ENCODE data around the gene ROM1.
"Not testable (repeated sequence)": the region's sequence is repeated elsewhere in the genome, so short reads cannot be mapped to it uniquely, and the experiment has no call there.

Gene ROM1, protein sequence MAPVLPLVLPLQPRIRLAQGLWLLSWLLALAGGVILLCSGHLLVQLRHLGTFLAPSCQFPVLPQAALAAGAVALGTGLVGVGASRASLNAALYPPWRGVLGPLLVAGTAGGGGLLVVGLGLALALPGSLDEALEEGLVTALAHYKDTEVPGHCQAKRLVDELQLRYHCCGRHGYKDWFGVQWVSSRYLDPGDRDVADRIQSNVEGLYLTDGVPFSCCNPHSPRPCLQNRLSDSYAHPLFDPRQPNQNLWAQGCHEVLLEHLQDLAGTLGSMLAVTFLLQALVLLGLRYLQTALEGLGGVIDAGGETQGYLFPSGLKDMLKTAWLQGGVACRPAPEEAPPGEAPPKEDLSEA

DNA sequence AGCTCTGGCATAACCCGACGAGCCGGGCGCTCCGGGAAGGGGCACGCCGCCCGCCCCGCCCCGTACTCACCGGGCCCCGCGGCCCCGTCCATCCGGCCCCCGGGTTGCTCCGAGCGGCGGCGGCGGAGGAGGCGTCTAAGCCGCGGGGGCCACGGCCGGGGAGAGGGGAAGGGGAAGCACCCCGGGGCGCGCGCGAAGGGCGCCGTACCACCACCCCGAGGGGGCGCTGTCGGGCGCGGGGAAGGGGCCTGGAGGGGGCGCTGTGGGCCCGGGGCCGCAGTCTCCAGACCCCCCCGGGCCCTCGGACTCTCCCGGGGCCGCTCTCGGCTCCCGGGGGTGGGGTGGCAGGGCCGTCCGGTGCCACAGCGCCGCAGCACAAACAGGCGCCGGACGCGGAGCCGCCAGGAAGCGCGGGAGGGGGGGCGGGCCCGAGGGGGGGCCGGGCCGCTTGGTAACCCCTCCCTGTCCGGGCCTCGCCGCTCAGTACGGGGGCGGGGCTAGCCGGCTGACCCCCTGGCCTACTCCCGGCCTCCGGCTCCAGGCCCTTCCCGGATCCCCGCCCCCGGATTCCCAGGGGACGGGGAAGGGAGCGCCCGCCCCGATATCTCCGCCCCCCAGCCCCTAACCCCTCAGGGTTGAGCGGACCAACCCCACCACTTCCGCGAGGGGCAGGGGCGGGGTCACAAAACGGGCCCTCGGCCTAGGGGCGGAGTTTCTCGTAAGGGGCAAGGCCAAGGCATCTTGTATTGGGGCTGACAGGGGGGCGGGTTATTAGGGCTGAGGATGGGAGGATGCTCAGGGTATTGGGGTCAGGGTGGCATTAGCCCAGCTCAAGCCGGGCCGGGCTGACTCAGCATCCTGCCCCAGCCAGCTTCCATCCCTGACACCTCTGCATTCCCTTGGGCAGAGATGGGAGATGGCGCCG lies at the start of gene ROM1, which contains the start of gene EML3:
Gene ROM1 (plus strand): TSS at position 892 of the 925 bp plus-strand sequence. CDS start 25 bp downstream, at position 917.
Gene EML3 (minus strand): TSS at position 410 of the 925 bp plus-strand sequence. CDS start 318 bp downstream, at position 92.
- in situ Hi-C loops (cut with HindIII; ENCODE audit: low sequenced_read_pairs) = no loop called here
- H3K4me3 ChIP-seq (ENCODE audit: low read depth, low read length) = peak within 1 kb of the TSS; percentile 74
- TF ChIP-seq, protein P1, sequence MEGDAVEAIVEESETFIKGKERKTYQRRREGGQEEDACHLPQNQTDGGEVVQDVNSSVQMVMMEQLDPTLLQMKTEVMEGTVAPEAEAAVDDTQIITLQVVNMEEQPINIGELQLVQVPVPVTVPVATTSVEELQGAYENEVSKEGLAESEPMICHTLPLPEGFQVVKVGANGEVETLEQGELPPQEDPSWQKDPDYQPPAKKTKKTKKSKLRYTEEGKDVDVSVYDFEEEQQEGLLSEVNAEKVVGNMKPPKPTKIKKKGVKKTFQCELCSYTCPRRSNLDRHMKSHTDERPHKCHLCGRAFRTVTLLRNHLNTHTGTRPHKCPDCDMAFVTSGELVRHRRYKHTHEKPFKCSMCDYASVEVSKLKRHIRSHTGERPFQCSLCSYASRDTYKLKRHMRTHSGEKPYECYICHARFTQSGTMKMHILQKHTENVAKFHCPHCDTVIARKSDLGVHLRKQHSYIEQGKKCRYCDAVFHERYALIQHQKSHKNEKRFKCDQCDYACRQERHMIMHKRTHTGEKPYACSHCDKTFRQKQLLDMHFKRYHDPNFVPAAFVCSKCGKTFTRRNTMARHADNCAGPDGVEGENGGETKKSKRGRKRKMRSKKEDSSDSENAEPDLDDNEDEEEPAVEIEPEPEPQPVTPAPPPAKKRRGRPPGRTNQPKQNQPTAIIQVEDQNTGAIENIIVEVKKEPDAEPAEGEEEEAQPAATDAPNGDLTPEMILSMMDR (IDR thresholded peaks at IDR 0.05; ENCODE audit: low read depth, low read length) = peak; percentile 78
- peak; percentile 75 for DNase-seq (ENCODE audit: low read depth, low spot score)

DNA sequence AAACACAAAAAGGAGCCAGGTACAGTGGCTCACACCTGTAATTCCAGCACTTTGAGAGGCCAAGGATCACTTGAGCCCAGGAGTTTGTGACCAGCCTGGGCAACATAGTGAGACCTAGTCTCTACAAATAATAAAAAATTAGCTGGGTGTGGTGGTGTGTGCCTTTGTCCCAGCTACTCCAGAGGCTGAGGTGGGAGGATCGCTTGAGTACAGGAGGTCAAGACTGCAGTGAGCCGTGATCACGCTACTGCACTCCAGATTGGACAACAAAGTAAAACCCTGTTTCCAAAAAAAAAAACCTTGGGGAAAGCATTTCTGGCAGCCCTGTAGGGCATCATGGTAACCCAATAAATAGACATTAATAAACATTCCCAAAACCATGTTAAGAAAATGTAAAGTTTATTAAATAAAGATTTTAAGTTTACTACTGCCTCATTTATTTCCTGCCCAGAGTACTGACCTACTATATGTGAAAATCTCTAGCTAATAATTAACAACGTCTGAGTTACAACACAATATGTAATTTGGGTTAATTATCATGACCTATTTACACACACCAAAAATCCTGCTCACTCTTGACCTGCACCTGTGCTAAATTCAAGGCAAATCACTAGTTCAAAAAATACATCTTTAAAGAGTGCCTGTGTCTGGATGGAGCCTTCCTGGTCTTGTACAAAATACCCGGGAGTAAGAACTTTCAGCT lies 47.8 kb upstream of the ROM1 start:
- TF ChIP-seq, protein P1 (IDR thresholded peaks at IDR 0.05; ENCODE audit: low read depth, low read length) = no peak
- DNase-seq (ENCODE audit: low read depth, low spot score) = no peak
- no peak overlapping the region for H3K4me3 ChIP-seq (ENCODE audit: low read depth, low read length)
- in situ Hi-C loops (cut with HindIII; ENCODE audit: low sequenced_read_pairs) = no loop called here

DNA sequence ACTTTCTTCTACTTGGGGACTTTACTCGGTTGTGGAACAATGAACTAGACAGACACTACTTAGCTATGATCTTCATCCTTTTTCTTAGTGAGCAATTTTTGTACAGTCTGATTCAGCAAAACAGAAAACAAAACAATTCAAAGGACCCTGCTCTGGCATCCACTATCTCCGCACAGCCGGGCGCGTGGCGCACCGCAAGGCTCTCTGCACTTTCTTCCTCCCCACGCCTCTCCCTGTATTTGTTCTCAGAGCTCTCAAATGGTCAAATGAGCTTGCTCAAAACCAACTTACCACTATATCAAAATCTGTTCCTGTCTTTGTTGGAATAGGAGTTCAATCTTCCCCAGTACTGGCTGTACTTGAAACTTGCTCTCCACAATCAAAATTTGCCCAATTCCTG lies 46.8 kb upstream of the ROM1 start:
- in situ Hi-C loops (cut with HindIII; ENCODE audit: low sequenced_read_pairs) = no loop called here
- DNase-seq (ENCODE audit: low read depth, low spot score) = no peak
- no peak overlapping the region for H3K4me3 ChIP-seq (ENCODE audit: low read depth, low read length)
- TF ChIP-seq, protein P1 (IDR thresholded peaks at IDR 0.05; ENCODE audit: low read depth, low read length) = no peak

DNA sequence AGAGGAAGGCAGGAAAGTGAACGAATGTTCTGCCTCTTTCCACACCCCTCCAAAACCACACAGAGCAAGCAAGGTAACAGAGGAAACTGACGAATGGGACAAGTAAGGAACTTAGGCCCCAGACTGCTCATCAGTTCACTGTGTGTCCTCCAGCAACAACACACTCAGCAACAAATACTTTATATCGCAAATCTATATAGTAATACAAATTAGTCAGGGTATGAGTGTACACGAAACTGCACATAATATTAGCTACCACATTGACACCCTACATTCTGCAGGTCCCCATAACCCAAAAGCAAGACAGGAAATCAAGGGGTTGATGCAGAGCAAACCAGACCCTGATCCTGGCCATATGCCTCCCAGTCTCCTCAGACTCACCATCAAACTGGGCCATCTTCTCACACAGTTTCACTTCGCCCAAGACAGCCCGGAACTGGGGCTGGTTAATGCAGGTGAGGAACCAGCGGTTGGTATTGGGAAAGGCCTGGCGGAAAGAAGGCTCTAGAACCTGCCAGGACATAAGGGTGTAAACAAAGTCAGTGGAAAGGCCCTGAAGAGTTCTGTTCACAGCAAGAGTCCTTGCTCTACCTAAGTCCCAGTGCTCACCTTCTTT lies 45.9 kb upstream of the ROM1 start:
- in situ Hi-C loops (cut with HindIII; ENCODE audit: low sequenced_read_pairs) = no loop called here
- H3K4me3 ChIP-seq (ENCODE audit: low read depth, low read length) = no peak overlapping the region
- no peak for DNase-seq (ENCODE audit: low read depth, low spot score)
- TF ChIP-seq, protein P1 (IDR thresholded peaks at IDR 0.05; ENCODE audit: low read depth, low read length) = no peak

DNA sequence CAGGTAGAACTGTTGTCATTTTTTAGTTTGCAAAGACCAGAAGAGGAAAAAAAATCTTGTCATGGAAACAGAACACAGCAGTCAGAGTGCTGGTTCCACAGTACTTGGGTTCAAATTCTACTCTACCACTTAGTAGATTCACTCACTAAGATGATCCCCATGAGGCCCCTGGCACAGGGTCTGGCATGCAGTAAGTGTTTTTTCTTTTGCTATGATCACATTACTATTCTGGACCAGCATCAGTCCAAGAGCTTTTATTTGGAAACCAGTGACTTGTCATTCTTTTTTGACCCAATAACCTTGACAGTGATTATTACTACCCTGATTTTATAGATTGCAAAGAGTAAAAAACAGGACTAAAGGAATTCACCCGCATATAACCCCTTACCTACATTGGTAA lies 43.4 kb upstream of the ROM1 start:
- in situ Hi-C loops (cut with HindIII; ENCODE audit: low sequenced_read_pairs) = no loop called here
- TF ChIP-seq, protein P1 (IDR thresholded peaks at IDR 0.05; ENCODE audit: low read depth, low read length) = no peak
- no peak overlapping the region for H3K4me3 ChIP-seq (ENCODE audit: low read depth, low read length)
- DNase-seq (ENCODE audit: low read depth, low spot score) = no peak

DNA sequence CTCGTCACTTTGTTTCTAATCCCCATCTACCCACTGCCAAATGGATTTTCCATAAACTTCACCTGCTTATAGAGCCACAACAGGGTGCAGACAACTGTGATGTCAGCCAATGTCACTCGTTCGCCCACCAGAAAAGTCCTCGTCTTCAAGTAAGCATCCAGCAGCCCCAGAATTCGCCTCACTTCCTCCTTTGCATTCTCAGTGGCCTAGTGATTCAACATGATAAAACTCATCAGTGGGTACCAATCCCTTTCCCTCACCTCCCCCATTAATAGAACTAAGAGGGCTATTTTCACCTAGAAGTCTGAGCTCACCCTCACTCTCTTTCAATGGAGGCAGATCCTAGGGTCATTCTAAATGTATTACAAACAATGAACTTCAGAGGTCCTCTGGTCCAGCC lies 42.2 kb upstream of the ROM1 start:
- H3K4me3 ChIP-seq (ENCODE audit: low read depth, low read length); in situ Hi-C loops (cut with HindIII; ENCODE audit: low sequenced_read_pairs); DNase-seq (ENCODE audit: low read depth, low spot score): not testable (repeated sequence)

DNA sequence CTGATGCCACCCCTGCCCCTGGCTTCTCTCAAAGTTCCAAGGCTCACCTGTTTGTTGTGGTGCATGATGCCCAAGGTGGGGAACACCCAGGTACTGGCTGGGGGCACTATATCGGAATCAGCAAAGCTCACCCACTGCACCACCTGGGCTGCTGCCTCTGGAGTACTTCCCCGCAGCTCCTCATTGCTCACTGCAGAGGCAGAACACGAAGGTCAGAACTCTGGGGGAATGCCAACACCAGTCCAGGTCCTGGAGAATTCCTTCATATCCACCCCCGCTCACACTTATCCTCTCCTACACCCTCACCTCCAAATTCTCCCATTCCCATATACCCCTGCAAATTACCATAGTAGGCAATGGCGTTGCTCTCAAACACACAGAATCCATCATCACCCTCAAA lies 41.6 kb upstream of the ROM1 start:
- H3K4me3 ChIP-seq (ENCODE audit: low read depth, low read length); in situ Hi-C loops (cut with HindIII; ENCODE audit: low sequenced_read_pairs); DNase-seq (ENCODE audit: low read depth, low spot score): not testable (repeated sequence)
